Ovary (tissue), 3 donors: ENCODE data around the gene FIZ1.
"Not testable (repeated sequence)": the region's sequence is repeated elsewhere in the genome, so short reads cannot be mapped to it uniquely, and the experiment has no call there.

Experiments used
- CTCF ChIP-seq, 3 donors: fragments of 450-650 bp in 2 of 3; fragments of 200-600 bp in 1 of 3; IDR thresholded peaks; one replicate each; pipeline versions ENCODE4 v1.5.1 to v1.8.0; 2016 to 2022; ENCODE audit warnings: antibody characterized with exemption in 3 of 3, mild to moderate bottlenecking in 1 of 3
- EP300 ChIP-seq: sonication (generic); formaldehyde crosslinking; IDR thresholded peaks from one replicate; pipeline ENCODE4 v1.6.1; 2017; ENCODE audit warnings: antibody characterized with exemption
- POLR2A ChIP-seq: fragments of 450-650 bp; IDR thresholded peaks from one replicate; pipeline ENCODE4 v1.6.1; 2017; ENCODE audit warnings: antibody characterized with exemption, mild to moderate bottlenecking, moderate library complexity
- donor health status: DM: no; HTN: no; CAD: no.

GRCh38 chr19:55569477-55569876 lies 29.8 kb downstream of the FIZ1 start:
- TF ChIP-seq CTCF (IDR thresholded peaks at IDR 0.05); POLR2A; EP300: not testable (repeated sequence)
